Effector memory CD8-positive, alpha-beta T cell (primary cell): ENCODE data around the gene CARD16.
"Not testable (repeated sequence)": the region's sequence is repeated elsewhere in the genome, so short reads cannot be mapped to it uniquely, and the experiment has no call there.

Experiments
- ATAC-seq: fragments of 150-1000 bp; cut with Tn5 transposase; replicated peaks from 2 replicates; pipeline ENCODE4 v1.10.0; 2021; ENCODE audit warnings: mild to moderate bottlenecking, moderate library complexity
- DNase-seq, 3 experiments: peaks; one replicate each; pipeline ENCODE4 v3.0.0; 2021
- H3K27ac Mint-ChIP-seq, 2 donors: one replicate each; pipeline ENCODE4 v1.8.0; 2022; ENCODE audit warnings: mild to moderate bottlenecking in 2 of 2, mixed read lengths in 2 of 2, moderate library complexity in 2 of 2
- H3K27me3 Mint-ChIP-seq, 2 donors: one replicate each; pipeline ENCODE4 v1.8.0; 2022; ENCODE audit warnings: mixed read lengths in 2 of 2
- H3K36me3 Mint-ChIP-seq: one replicate; pipeline ENCODE4 v1.8.0; 2022; ENCODE audit warnings: mild to moderate bottlenecking, moderate library complexity, mixed read lengths; ENCODE audit not compliant: insufficient read depth
- H3K4me1 Mint-ChIP-seq, 2 donors: one replicate each; pipeline ENCODE4 v1.8.0; 2022; ENCODE audit warnings: low read depth in 2 of 2, mixed read lengths in 2 of 2
- H3K4me3 Mint-ChIP-seq, 2 donors: one replicate each; pipeline ENCODE4 v1.8.0; 2022; ENCODE audit warnings: mild to moderate bottlenecking in 2 of 2, mixed read lengths in 2 of 2, moderate library complexity in 2 of 2
- H3K9me3 Mint-ChIP-seq, 2 donors: one replicate each; pipeline ENCODE4 v1.8.0; 2022; ENCODE audit warnings: mixed read lengths in 2 of 2

The CARD16 gene

GRCh38 chr11:105034813-105035620 is 10.1 kb downstream of the CARD16 start, which contains the start of gene CASP1:
Gene CASP1 (minus strand): TSS chr11:105035144. CDS start chr11:105035113, 31 bp downstream.
- peaks cover 41 to 48% of the 10 kb centered on the region in 2 donors for H3K4me1 Mint-ChIP-seq
- peak; percentile 76 for ATAC-seq

DNA sequence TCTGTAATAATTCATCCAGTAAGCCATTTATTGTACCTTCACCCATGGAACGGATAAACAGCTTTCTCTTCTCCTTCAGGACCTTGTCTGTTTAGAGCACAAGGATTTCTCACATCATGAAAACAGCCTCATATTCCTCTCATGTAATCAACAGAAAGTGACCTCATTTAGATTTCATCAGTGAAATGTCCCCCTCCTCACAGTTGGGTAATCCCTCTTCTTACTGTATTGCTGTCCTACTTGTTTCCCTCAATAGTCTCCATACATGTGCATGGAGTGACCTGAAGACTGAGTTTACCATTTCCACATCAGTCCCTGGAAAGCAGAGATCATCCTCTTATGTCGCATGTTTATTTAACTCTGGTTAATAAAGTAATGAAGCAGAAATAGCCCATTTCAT is 10.7 kb downstream of the CARD16 start:
- peak overlapping the region; percentile 97 to 99 for H3K27ac Mint-ChIP-seq
- peak overlapping the region; percentile 91 to 92 for H3K4me3 Mint-ChIP-seq
- not testable (repeated sequence) for H3K27me3 Mint-ChIP-seq, DNase-seq, H3K9me3 Mint-ChIP-seq
- peaks cover 44 to 49% of the 10 kb centered on the region in 2 donors for H3K4me1 Mint-ChIP-seq
- peak; percentile 7 for ATAC-seq
- peaks cover 39% of the 10 kb centered on the region for H3K36me3 Mint-ChIP-seq

More at GRCh38 chr11:105034813-105035620, 10.1 kb downstream of the CARD16 start, which contains the start of gene CASP1:
- Mint-ChIP-seq H3K36me3 (peaks cover 39% of the 10 kb centered on the region), H3K9me3 (no peaks in the 10 kb centered on the region), H3K27ac (peak within 1 kb of the TSS; percentile 97 to 99), H3K4me3 (peak within 1 kb of the TSS; percentile 91 to 92), H3K27me3 (no peaks in the 10 kb centered on the region)
- peak; percentile 23 to 27 (median 26) for DNase-seq

DNA sequence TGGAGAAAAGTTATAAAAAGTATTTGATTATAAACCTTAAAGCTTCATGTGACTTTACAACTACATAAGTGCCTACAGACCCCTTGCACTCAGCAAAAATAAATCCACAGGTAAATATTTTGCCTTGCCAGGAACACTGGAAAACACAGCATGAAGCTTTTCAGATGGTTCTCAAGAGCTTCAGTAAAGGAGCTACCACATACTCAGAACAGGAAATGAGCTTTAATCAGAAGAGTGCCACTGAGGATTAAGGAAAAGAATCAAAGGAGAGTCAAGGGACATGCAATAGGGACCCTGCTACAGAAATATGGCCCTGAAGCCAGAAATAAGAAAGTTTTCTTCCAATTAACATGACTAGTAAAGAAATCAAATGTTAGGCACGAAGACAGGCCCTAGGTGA is 11.4 kb downstream of the CARD16 start:
- peaks cover 41% of the 10 kb centered on the region for H3K36me3 Mint-ChIP-seq
- peak; percentile 51 for ATAC-seq
- peak overlapping the region; percentile 91 to 92 for H3K4me3 Mint-ChIP-seq
- peaks cover 48 to 50% of the 10 kb centered on the region in 2 donors for H3K4me1 Mint-ChIP-seq
- no peaks in the 10 kb centered on the region for H3K9me3 Mint-ChIP-seq
- peak overlapping the region; percentile 97 to 99 for H3K27ac Mint-ChIP-seq
- no peak for DNase-seq
- H3K27me3 Mint-ChIP-seq: no peaks in the 10 kb centered on the region

- H3K9me3 Mint-ChIP-seq: no peaks in the 10 kb centered on the region
- H3K27ac Mint-ChIP-seq: peak overlapping the region; percentile 97 to 99
- peak; percentile 28 for ATAC-seq
- no peak for DNase-seq
- H3K36me3 Mint-ChIP-seq: peaks cover 45% of the 10 kb centered on the region
- H3K27me3 Mint-ChIP-seq: no peaks in the 10 kb centered on the region
- H3K4me3 Mint-ChIP-seq: peak overlapping the region; percentile 91 to 92
- H3K4me1 Mint-ChIP-seq: peaks cover 47 to 54% of the 10 kb centered on the region in 2 donors
These were observed 11.8 kb downstream of the CARD16 start for GRCh38 chr11:105033343-105033742.

DNA sequence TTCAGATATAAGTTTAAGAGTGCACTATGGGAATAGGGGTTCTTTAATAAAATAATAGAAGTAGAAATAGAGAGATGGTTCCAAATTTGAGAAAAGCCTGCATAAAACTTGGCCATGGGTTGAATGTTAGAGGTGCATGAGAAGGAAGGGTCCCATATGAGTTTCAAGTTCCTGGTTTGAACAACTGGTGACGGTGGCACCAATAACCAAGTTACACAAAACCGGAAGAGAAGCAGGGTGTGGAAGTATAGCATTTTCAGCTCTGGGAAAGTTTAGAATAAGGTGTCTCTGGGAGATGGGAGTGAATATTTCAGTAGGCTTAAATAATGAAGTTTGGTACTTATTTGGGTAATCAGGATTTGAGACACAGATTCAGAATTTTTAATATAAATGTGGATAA is 12.6 kb downstream of the CARD16 start:
- Mint-ChIP-seq H3K4me3 (peak overlapping the region; percentile 91 to 92), H3K27ac (peak overlapping the region; percentile 97 to 99), H3K4me1 (peaks cover 49 to 58% of the 10 kb centered on the region in 2 donors), H3K27me3 (no peaks in the 10 kb centered on the region), H3K36me3 (peaks cover 52% of the 10 kb centered on the region), H3K9me3 (no peaks in the 10 kb centered on the region)
- ATAC-seq (peak; percentile 47), DNase-seq (no peak)

DNA sequence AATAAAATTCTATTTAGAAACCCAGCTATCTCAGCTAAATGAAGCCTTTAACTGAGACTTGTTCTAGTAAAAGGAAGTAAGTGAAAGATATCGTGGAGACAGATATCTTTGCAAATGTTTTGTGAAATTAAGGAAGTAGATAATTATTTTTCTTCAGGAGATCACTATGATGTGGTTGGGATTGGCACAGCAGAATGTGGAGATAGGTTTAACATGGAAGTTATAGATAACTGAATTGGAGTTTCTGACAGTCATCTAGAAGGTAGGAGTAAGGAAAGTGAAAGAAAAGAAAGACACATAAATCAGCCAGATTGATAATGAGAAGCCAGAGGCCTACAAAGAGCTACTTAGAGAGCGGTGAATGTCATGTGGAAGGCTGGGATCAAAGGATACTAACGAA is 17.5 kb downstream of the CARD16 start:
- ATAC-seq (no peak), DNase-seq (no peak)
- Mint-ChIP-seq H3K36me3 (peaks cover 75% of the 10 kb centered on the region), H3K27me3 (no peaks in the 10 kb centered on the region), H3K27ac (peak overlapping the region; percentile 11 to 80), H3K9me3 (no peaks in the 10 kb centered on the region), H3K4me3 (peak overlapping the region; percentile 0 to 41), H3K4me1 (peaks cover 25 to 36% of the 10 kb centered on the region in 2 donors)

- Mint-ChIP-seq H3K4me3 (no peak overlapping the region), H3K27ac (peak overlapping the region in 1 of 2 donors; percentile 61), H3K36me3 (peaks cover 49% of the 10 kb centered on the region), H3K27me3 (no peaks in the 10 kb centered on the region), H3K4me1 (peaks cover 12 to 21% of the 10 kb centered on the region in 2 donors), H3K9me3 (no peaks in the 10 kb centered on the region)
- no peak for ATAC-seq
- DNase-seq: no peak
These were observed 20.7 kb downstream of the CARD16 start for GRCh38 chr11:105024394-105024793.

- Mint-ChIP-seq H3K27ac (peak within 1 kb of the TSS; percentile 21 to 61), H3K36me3 (peaks cover 37% of the 10 kb centered on the region), H3K9me3 (no peaks in the 10 kb centered on the region), H3K4me3 (no peak within 1 kb of the TSS), H3K27me3 (no peaks in the 10 kb centered on the region), H3K4me1 (peaks cover 11 to 12% of the 10 kb centered on the region in 2 donors)
- ATAC-seq (no peak), DNase-seq (no peak)
These were observed 22.1 kb downstream of the CARD16 start, which contains the start of gene CASP5 for GRCh38 chr11:105023003-105023402. Gene CASP5 (minus strand): TSS chr11:105023168. CDS start chr11:105023136, 32 bp downstream.

DNA sequence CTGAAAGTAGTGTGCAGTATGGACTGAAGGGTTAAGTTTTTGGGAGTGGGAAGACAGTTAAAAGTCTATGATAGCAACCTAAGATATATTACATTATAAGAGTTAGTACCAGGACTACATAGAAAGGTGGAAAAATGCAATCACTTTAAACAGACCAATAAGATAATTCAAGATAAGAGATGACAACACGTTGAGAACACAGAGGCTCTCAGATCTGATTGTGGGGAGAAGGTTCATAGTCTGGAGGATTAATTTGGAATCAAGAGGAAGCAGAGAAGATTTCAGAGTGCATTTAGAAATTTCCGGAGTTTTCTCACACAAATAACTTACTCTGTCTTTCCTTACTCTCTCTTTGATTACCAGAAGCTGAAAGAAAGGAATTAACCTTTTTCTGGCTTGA is 22.6 kb downstream of the CARD16 start:
- Mint-ChIP-seq H3K27me3 (no peaks in the 10 kb centered on the region), H3K36me3 (peaks cover 32% of the 10 kb centered on the region), H3K9me3 (no peaks in the 10 kb centered on the region), H3K4me3 (no peak overlapping the region), H3K27ac (peak overlapping the region in 1 of 2 donors; percentile 21), H3K4me1 (peaks cover 7 to 8% of the 10 kb centered on the region in 2 donors)
- ATAC-seq: no peak
- no peak for DNase-seq

GRCh38 chr11:105007463-105007862 is 37.7 kb downstream of the CARD16 start:
- Mint-ChIP-seq H3K9me3 (no peaks in the 10 kb centered on the region), H3K36me3 (no peaks in the 10 kb centered on the region), H3K27me3 (no peaks in the 10 kb centered on the region), H3K4me1 (no peaks in the 10 kb centered on the region), H3K27ac (no peak overlapping the region), H3K4me3 (no peak overlapping the region)
- ATAC-seq (no peak), DNase-seq (no peak)

GRCh38 chr11:105005451-105005845 is 39.7 kb downstream of the CARD16 start:
- no peak for DNase-seq
- H3K27ac Mint-ChIP-seq: no peak overlapping the region
- H3K27me3 Mint-ChIP-seq: no peaks in the 10 kb centered on the region
- no peaks in the 10 kb centered on the region for H3K36me3 Mint-ChIP-seq
- H3K9me3 Mint-ChIP-seq: no peaks in the 10 kb centered on the region
- ATAC-seq: no peak
- no peak overlapping the region for H3K4me3 Mint-ChIP-seq
- peaks cover 5 to 6% of the 10 kb centered on the region in 2 donors for H3K4me1 Mint-ChIP-seq

DNA sequence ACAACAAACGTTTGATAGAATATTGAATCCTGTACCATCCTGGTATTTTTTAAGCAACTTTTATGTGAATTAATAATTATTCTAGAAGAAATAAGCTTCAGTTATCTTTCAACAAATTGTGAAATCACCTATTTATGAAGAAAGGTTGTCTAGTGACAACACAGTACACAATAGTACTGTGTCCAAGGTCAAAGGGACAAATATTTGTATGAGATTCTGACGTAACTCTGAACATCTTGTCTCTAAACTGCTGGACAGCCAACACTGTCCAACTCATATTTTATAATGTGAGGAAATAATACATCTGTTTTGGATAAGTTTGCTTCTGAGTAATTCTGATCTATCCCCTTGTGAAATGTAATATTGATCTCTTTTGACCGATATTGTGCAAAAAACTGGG is 41.1 kb downstream of the CARD16 start:
- DNase-seq: no peak
- H3K9me3 Mint-ChIP-seq: no peaks in the 10 kb centered on the region
- no peak for ATAC-seq
- no peak overlapping the region for H3K27ac Mint-ChIP-seq
- no peaks in the 10 kb centered on the region for H3K36me3 Mint-ChIP-seq
- no peaks in the 10 kb centered on the region for H3K27me3 Mint-ChIP-seq
- H3K4me1 Mint-ChIP-seq: peaks cover 6 to 7% of the 10 kb centered on the region in 2 donors
- no peak overlapping the region for H3K4me3 Mint-ChIP-seq

GRCh38 chr11:105003151-105003550 is 42.0 kb downstream of the CARD16 start:
- H3K4me1 Mint-ChIP-seq: peaks cover 6 to 7% of the 10 kb centered on the region in 2 donors
- no peaks in the 10 kb centered on the region for H3K27me3 Mint-ChIP-seq
- no peak for DNase-seq
- H3K9me3 Mint-ChIP-seq: no peaks in the 10 kb centered on the region
- H3K27ac Mint-ChIP-seq: no peak overlapping the region
- ATAC-seq: no peak
- no peak overlapping the region for H3K4me3 Mint-ChIP-seq
- no peaks in the 10 kb centered on the region for H3K36me3 Mint-ChIP-seq

DNA sequence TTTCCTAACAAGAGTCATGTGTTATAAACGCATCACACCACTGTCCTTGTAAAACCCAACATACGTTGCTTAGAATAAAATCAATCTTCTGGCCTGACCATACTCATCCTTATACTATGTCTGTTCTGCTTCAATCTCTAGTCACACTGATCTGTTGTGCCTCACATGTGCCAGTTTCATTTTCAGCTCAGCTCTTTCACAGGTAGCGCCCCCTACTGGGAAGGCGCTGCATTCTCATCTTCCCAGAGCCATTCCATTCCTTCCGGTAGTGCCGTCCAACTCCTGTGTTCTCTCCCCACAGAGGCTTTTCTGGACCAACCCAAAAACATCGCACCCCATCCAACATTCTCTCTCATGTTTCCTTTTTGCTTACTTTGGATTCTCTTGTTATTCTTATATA is 44.3 kb downstream of the CARD16 start:
- H3K9me3 Mint-ChIP-seq: no peaks in the 10 kb centered on the region
- peaks cover 6 to 7% of the 10 kb centered on the region in 2 donors for H3K4me1 Mint-ChIP-seq
- H3K4me3 Mint-ChIP-seq: peak overlapping the region in 1 of 2 donors; percentile 6
- ATAC-seq (peak; percentile 97), DNase-seq (peak; percentile 50 to 57 (median 56))
- no peaks in the 10 kb centered on the region for H3K27me3 Mint-ChIP-seq
- H3K36me3 Mint-ChIP-seq: no peaks in the 10 kb centered on the region
- no peak overlapping the region for H3K27ac Mint-ChIP-seq
